Measurements from ENCODE around the gene EFCAB11.

Gene EFCAB11

GRCh38 chr14:89813617-89814031, 140.9 kb downstream of the EFCAB11 start:
- no peak for DNase-seq (ENCODE audit: low spot score)

GRCh38 chr14:89811954-89812575, 142.5 kb downstream of the EFCAB11 start:
- no peak for DNase-seq (ENCODE audit: low spot score)

GRCh38 chr14:89810101-89810500, 144.4 kb downstream of the EFCAB11 start:
- DNase-seq (ENCODE audit: low spot score): no peak

- DNase-seq (ENCODE audit: low spot score): no peak
Measured at GRCh38 chr14:89807892-89808291, 146.6 kb downstream of the EFCAB11 start.

GRCh38 chr14:89807151-89807550, 147.4 kb downstream of the EFCAB11 start:
- DNase-seq (ENCODE audit: low spot score): no peak

- DNase-seq (ENCODE audit: low spot score): no peak
Measured at GRCh38 chr14:89806451-89806850, 148.1 kb downstream of the EFCAB11 start.

GRCh38 chr14:89805501-89805900, 149.0 kb downstream of the EFCAB11 start:
- DNase-seq (ENCODE audit: low spot score): no peak

- no peak for DNase-seq (ENCODE audit: low spot score)
Measured at GRCh38 chr14:89803542-89803941, 151.0 kb downstream of the EFCAB11 start.

GRCh38 chr14:89801136-89801535, 153.4 kb downstream of the EFCAB11 start:
- no peak for DNase-seq (ENCODE audit: low spot score)

- no peak for DNase-seq (ENCODE audit: low spot score)
Measured at GRCh38 chr14:89798212-89798773, 156.2 kb downstream of the EFCAB11 start.

GRCh38 chr14:89797148-89797547, 157.4 kb downstream of the EFCAB11 start:
- DNase-seq (ENCODE audit: low spot score): no peak

GRCh38 chr14:89794096-89794495, 160.4 kb downstream of the EFCAB11 start:
- DNase-seq (ENCODE audit: low spot score): no peak

GRCh38 chr14:89793367-89793716, 161.2 kb downstream of the EFCAB11 start:
- no peak for DNase-seq (ENCODE audit: low spot score)

GRCh38 chr14:89792489-89793366, 161.8 kb downstream of the EFCAB11 start:
- DNase-seq (ENCODE audit: low spot score): no peak

- no peak for DNase-seq (ENCODE audit: low spot score)
Measured at GRCh38 chr14:89787525-89787924, 167.0 kb downstream of the EFCAB11 start.

- DNase-seq (ENCODE audit: low spot score): no peak
Measured at GRCh38 chr14:89781046-89781445, 173.5 kb downstream of the EFCAB11 start.

- DNase-seq (ENCODE audit: low spot score): no peak
Measured at GRCh38 chr14:89779707-89780106, 174.8 kb downstream of the EFCAB11 start.

GRCh38 chr14:89775946-89776345, 178.6 kb downstream of the EFCAB11 start:
- DNase-seq (ENCODE audit: low spot score): no peak

- no peak for DNase-seq (ENCODE audit: low spot score)
Measured at GRCh38 chr14:89775151-89775550, 179.4 kb downstream of the EFCAB11 start.

GRCh38 chr14:89773644-89774316, 180.8 kb downstream of the EFCAB11 start:
- no peak for DNase-seq (ENCODE audit: low spot score)

GRCh38 chr14:89773151-89773550, 181.4 kb downstream of the EFCAB11 start:
- DNase-seq (ENCODE audit: low spot score): no peak

GRCh38 chr14:89771251-89771650, 183.3 kb downstream of the EFCAB11 start:
- no peak for DNase-seq (ENCODE audit: low spot score)

- peak; percentile 50 for DNase-seq (ENCODE audit: low spot score)
Measured at GRCh38 chr14:89767861-89768268, 186.7 kb downstream of the EFCAB11 start.
